Caco-2 (cell line): Measurements from ENCODE around the gene HYAL3. TPM values are rescaled to one million over a fixed set of nuclear protein-coding genes. Genes with fewer than 3 reads are reported as not detected.

Experiments used
- BruUV-seq: library from RNA; stranded (reverse); fragments of 400-500 nt; replicated peaks from 2 replicates; lab custom pipeline; 2021; lab: Mats Ljungman, UMichigan
- CTCF ChIA-PET: fragments of 300-600 bp; sonication (Branson Sonifier 250); formaldehyde crosslinking; loops from one replicate; lab custom pipeline; 2022; ENCODE audit warnings: antibody characterized with exemption; lab: Charles Lee
- POLR2A ChIA-PET: fragments of 300-600 bp; sonication (Branson Sonifier 250); formaldehyde crosslinking; loops from one replicate; lab custom pipeline; 2022; ENCODE audit warnings: antibody characterized with exemption; lab: Charles Lee
- DNase-seq, 2 experiments: peaks; one replicate each; pipeline versions ENCODE4 v3.0.0 to v3.0.0-alpha.2; 2020 to 2022
- H3K27me3 ChIP-seq: replicated peaks from 2 replicates; pipeline ENCODE4 v1.6.0; 2011; ENCODE audit warnings: low read length; ENCODE audit not compliant: control insufficient read depth, insufficient read depth
- H3K36me3 ChIP-seq: 2 replicates; pipeline ENCODE4 v1.5.1; 2011; ENCODE audit warnings: low read length; ENCODE audit not compliant: control insufficient read depth, insufficient read depth
- H3K4me1 ChIP-seq: fragments of 250-450 bp; sonication (Bioruptor Pico); 2 replicates; pipeline ENCODE4 v1.5.1; 2020; ENCODE audit warnings: mild to moderate bottlenecking
- H3K4me3 ChIP-seq: 2 replicates; pipeline ENCODE4 v1.5.1; 2011; ENCODE audit warnings: low read depth, mild to moderate bottlenecking, control low read depth, low read length
- H3K9me3 ChIP-seq: fragments of 250-450 bp; sonication (Bioruptor Pico); 2 replicates; pipeline ENCODE4 v1.5.1; 2020; ENCODE audit warnings: mild to moderate bottlenecking, moderate library complexity
- H3K27ac Mint-ChIP-seq: one replicate; pipeline ENCODE4 v1.8.0; 2022; ENCODE audit warnings: mixed read lengths; ENCODE audit not compliant: unreplicated experiment
- H3K27me3 Mint-ChIP-seq: one replicate; pipeline ENCODE4 v1.8.0; 2022; ENCODE audit warnings: mixed read lengths; ENCODE audit not compliant: insufficient read depth, unreplicated experiment
- H3K36me3 Mint-ChIP-seq: one replicate; pipeline ENCODE4 v1.8.0; 2022; ENCODE audit warnings: mild to moderate bottlenecking, mixed read lengths; ENCODE audit not compliant: insufficient read depth, unreplicated experiment
- H3K4me1 Mint-ChIP-seq: one replicate; pipeline ENCODE4 v1.8.0; 2022; ENCODE audit warnings: low read depth, mixed read lengths; ENCODE audit not compliant: unreplicated experiment
- H3K4me3 Mint-ChIP-seq: one replicate; pipeline ENCODE4 v1.8.0; 2022; ENCODE audit warnings: mild to moderate bottlenecking, moderate library complexity, mixed read lengths; ENCODE audit not compliant: unreplicated experiment
- H3K9me3 Mint-ChIP-seq: one replicate; pipeline ENCODE4 v1.8.0; 2022; ENCODE audit warnings: mixed read lengths; ENCODE audit not compliant: unreplicated experiment
- intact Hi-C: fragments of 100-400 bp; cut with micrococcal nuclease; formaldehyde crosslinking; loops from one replicate; pipeline ENCODE4 v1.10.0; 2022; ENCODE audit not compliant: unreplicated experiment
- total RNA-seq: library from RNA; stranded (reverse); gene quantifications from 2 replicates; pipeline ENCODE4 v1.2.3, GENCODE V29; 2022
- TF ChIP-seq, protein P1 (sequence below), 2 experiments: fragments of 200-600 bp in 1 of 2; IDR thresholded peaks; 1 replicate in 1 of 2; 2 replicates in 1 of 2; pipeline versions ENCODE4 v1.5.1 to v1.8.0; 2011 to 2022; ENCODE audit warnings: antibody characterized with exemption in 1 of 2, control low read depth in 1 of 2, inconsistent platforms in 1 of 2, low read depth in 1 of 2, low read length in 1 of 2, mild to moderate bottlenecking in 1 of 2, moderate library complexity in 1 of 2; ENCODE audit not compliant: insufficient read depth in 1 of 2, severe bottlenecking in 1 of 2, unreplicated experiment in 1 of 2

HYAL3 gene
- total RNA-seq, 1 experiment from 2014 or later, result 5.2 TPM

DNA sequence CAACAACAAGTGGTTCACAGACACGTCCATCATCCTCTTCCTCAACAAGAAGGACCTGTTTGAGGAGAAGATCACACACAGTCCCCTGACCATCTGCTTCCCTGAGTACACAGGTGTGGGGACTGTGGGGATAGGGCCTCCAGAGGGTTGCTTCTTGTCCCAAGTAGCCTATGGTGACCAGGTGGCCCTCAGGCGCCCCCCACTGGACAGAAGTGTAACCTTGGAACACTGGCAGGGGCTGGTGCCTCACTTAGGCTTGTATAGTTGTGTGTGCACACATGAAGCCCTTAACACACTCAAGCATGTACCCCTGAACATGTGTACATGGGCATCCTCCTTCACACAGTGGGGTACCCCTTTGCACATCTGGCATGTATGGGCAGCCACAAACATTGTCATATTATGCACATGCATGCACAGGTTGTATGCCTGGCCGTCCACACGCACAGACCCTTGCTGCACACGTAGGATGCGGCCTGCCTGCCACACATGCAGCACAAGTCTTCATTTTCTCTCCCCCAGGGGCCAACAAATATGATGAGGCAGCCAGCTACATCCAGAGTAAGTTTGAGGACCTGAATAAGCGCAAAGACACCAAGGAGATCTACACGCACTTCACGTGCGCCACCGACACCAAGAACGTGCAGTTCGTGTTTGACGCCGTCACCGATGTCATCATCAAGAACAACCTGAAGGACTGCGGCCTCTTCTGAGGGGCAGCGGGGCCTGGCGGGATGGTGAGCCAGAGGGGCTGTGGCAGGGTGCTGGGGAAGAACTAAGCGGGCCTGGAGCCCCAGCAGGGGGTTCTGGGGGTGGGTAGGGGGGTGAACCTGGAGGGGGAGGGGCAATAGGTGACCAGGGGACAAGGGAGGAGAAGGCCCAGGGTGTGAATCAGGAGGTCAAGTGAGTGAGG lies 42.0 kb downstream of the HYAL3 start:
- Histone ChIP-seq H3K9me3 (no peaks in the 10 kb centered on the region), H3K4me1 (peaks cover 14% of the 10 kb centered on the region), H3K27me3 (no peaks in the 10 kb centered on the region), H3K36me3 (peaks cover 5% of the 10 kb centered on the region), H3K4me3 (no peak overlapping the region)
- TF ChIP-seq, protein P1, sequence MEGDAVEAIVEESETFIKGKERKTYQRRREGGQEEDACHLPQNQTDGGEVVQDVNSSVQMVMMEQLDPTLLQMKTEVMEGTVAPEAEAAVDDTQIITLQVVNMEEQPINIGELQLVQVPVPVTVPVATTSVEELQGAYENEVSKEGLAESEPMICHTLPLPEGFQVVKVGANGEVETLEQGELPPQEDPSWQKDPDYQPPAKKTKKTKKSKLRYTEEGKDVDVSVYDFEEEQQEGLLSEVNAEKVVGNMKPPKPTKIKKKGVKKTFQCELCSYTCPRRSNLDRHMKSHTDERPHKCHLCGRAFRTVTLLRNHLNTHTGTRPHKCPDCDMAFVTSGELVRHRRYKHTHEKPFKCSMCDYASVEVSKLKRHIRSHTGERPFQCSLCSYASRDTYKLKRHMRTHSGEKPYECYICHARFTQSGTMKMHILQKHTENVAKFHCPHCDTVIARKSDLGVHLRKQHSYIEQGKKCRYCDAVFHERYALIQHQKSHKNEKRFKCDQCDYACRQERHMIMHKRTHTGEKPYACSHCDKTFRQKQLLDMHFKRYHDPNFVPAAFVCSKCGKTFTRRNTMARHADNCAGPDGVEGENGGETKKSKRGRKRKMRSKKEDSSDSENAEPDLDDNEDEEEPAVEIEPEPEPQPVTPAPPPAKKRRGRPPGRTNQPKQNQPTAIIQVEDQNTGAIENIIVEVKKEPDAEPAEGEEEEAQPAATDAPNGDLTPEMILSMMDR (IDR thresholded peaks at IDR 0.05; ENCODE audit: insufficient read depth in 1 of 2, low read depth in 1 of 2, low read length in 1 of 2, severe bottlenecking in 1 of 2, unreplicated experiment in 1 of 2), result peak; percentile 56 to 63
- intact Hi-C loops, result loop anchor here (1.0 to 2.0 kb wide), 2 partner anchors 16 to 30 kb away; no protein-coding TSS in a partner anchor
- ChIA-PET POLR2A (no interaction called here), CTCF (interaction anchor here (1.2 to 1.9 kb wide), 2 partner anchors 11 to 42 kb away, joined by 4 to 5 read pairs; partner anchors contain the start of genes HYAL3 and NAA80)
- no TSS peak for BruUV-seq
- no peaks in the 10 kb centered on the region for H3K27me3 Mint-ChIP-seq
- peak; percentile 65 to 72 for DNase-seq
- no peak overlapping the region for H3K27ac Mint-ChIP-seq
- no peaks in the 10 kb centered on the region for H3K4me1 Mint-ChIP-seq
- H3K36me3 Mint-ChIP-seq, result peaks cover 20% of the 10 kb centered on the region
- no peak overlapping the region for H3K4me3 Mint-ChIP-seq
- no peaks in the 10 kb centered on the region for H3K9me3 Mint-ChIP-seq

DNA sequence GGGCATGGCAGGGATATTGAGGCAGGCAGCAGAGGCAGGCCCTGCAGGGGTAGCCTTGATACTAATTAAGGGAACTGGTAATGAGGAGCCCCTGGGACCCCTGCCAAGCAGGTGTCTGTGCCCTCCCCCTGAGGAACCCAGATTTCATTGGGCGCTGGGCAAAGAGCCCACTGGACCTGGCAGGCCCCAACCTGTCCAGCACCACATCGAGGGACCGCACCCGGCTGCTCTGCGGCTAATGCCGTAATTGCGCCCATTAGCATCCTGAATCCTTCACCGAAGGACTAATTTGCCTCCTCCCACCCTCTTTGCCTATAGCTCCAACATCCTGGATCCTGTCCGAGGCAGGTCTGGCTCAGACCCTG lies 44.0 kb downstream of the HYAL3 start:
- CTCF ChIA-PET, result interaction anchor here (1.9 kb wide), 1 partner anchor 9 kb away, joined by 5 read pairs; no protein-coding TSS in a partner anchor

More for the DNA sequence above, 44.0 kb downstream of the HYAL3 start:
- TF ChIP-seq, protein P1 (IDR thresholded peaks at IDR 0.05; ENCODE audit: insufficient read depth in 1 of 2, low read depth in 1 of 2, low read length in 1 of 2, severe bottlenecking in 1 of 2, unreplicated experiment in 1 of 2), result no peak
- H3K36me3 ChIP-seq, result peaks cover 5% of the 10 kb centered on the region
- no peak overlapping the region for H3K27ac Mint-ChIP-seq
- intact Hi-C loops, result no loop called here
- H3K9me3 ChIP-seq, result no peaks in the 10 kb centered on the region
- H3K4me1 ChIP-seq, result peaks cover 4% of the 10 kb centered on the region
- no TSS peak for BruUV-seq
- H3K27me3 Mint-ChIP-seq, result no peaks in the 10 kb centered on the region
- POLR2A ChIA-PET, result interaction anchor here (1.1 kb wide), 1 partner anchor 20 kb away, joined by 9 read pairs; the partner anchor contains the start of gene GNAI2
- H3K4me1 Mint-ChIP-seq, result no peaks in the 10 kb centered on the region
- H3K27me3 ChIP-seq, result no peaks in the 10 kb centered on the region
- no peak overlapping the region for H3K4me3 ChIP-seq
- H3K9me3 Mint-ChIP-seq, result no peaks in the 10 kb centered on the region
- no peak overlapping the region for H3K4me3 Mint-ChIP-seq
- H3K36me3 Mint-ChIP-seq, result peaks cover 29% of the 10 kb centered on the region
- no peak for DNase-seq
